IPS DF 6.9 (cell line): Measurements from ENCODE around the gene PDIK1L.

Experiments
- DNase-seq: peaks from one replicate; pipeline ENCODE4 v3.0.0-alpha.2; 2013; ENCODE audit warnings: low read depth, low spot score
- H3K27ac ChIP-seq: one replicate; pipeline ENCODE4 v1.5.1; 2013; ENCODE audit warnings: low read length, control low read depth
- H3K27me3 ChIP-seq: 2 replicates; pipeline ENCODE4 v1.6.1; 2013; ENCODE audit warnings: mild to moderate bottlenecking, low read length; ENCODE audit not compliant: control insufficient read depth, insufficient read depth
- H3K36me3 ChIP-seq: 2 replicates; pipeline ENCODE4 v1.6.1; 2013; ENCODE audit warnings: low read length; ENCODE audit not compliant: control insufficient read depth, insufficient read depth
- H3K4me1 ChIP-seq: 2 replicates; pipeline ENCODE4 v1.6.1; 2013; ENCODE audit warnings: low read length; ENCODE audit not compliant: control insufficient read depth, insufficient read depth
- H3K4me3 ChIP-seq: 2 replicates; pipeline ENCODE4 v1.5.1; 2013; ENCODE audit warnings: mild to moderate bottlenecking, low read length
- H3K9me3 ChIP-seq: 2 replicates; pipeline ENCODE4 v1.6.1; 2013; ENCODE audit warnings: low read length, inconsistent platforms; ENCODE audit not compliant: control insufficient read depth, insufficient read depth
- WGBS: extraction: QIAGEN DNeasy Blood & Tissue Kit; methylation state at CpG from one replicate; pipeline ENCODE4 v1.1.7; 2013; ENCODE audit warnings: mixed read lengths, missing lambda C conversion rate; ENCODE audit not compliant: insufficient read length, insufficient coverage; 5-methylcytosine and 5-hydroxymethylcytosine counted together

Gene PDIK1L

GRCh38 chr1:26111530-26112406 is at the start of gene PDIK1L:
PDIK1L (plus strand) TSS chr1:26111824; CDS start chr1:26114309, 2,485 bp downstream.
- Histone ChIP-seq H3K27ac (no peak within 1 kb of the TSS), H3K4me3 (peak within 1 kb of the TSS; percentile 88), H3K4me1 (no peaks in the 10 kb centered on the region), H3K9me3 (no peaks in the 10 kb centered on the region), H3K27me3 (no peaks in the 10 kb centered on the region; the same call in 1 of the 2 replicates), H3K36me3 (no peaks in the 10 kb centered on the region)
- no CpG with 5 or more reads among the region's 96 CpGs for WGBS
- peak; percentile 58 for DNase-seq

GRCh38 chr1:26064553-26064952 is 47.1 kb upstream of the PDIK1L start:
- Histone ChIP-seq H3K4me1 (no peaks in the 10 kb centered on the region), H3K4me3 (no peak overlapping the region), H3K9me3 (no peaks in the 10 kb centered on the region), H3K27ac (no peak overlapping the region), H3K27me3 (no peaks in the 10 kb centered on the region), H3K36me3 (no peaks in the 10 kb centered on the region)
- no peak for DNase-seq
- no CpG with 5 or more reads among the region's 3 CpGs for WGBS

DNA sequence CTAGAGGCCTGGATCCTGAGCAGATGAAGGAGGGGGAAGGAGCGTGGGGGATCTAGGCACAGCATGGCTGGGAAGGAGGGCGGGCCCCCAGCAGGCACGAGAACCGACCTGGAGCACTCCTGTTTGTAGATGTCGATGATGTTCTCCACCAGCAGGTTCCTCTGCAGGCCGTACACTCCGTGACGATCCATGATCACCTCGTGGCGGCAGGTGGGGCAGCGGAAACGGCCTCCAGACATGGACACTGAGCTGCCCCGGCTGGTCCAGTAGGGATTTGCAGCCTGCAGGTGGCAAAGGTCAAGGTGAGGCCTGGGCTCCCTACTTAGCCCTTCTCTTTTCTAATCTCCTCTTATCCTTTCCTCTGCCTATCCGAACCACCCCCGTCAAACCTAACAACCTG is 45.5 kb upstream of the PDIK1L start:
- no CpG with 5 or more reads among the region's 15 CpGs for WGBS
- no peaks in the 10 kb centered on the region for H3K9me3 ChIP-seq
- no peaks in the 10 kb centered on the region for H3K4me1 ChIP-seq
- H3K4me3 ChIP-seq: no peak overlapping the region
- no peaks in the 10 kb centered on the region for H3K27me3 ChIP-seq
- H3K27ac ChIP-seq: no peak overlapping the region
- no peaks in the 10 kb centered on the region for H3K36me3 ChIP-seq
- DNase-seq: no peak

DNA sequence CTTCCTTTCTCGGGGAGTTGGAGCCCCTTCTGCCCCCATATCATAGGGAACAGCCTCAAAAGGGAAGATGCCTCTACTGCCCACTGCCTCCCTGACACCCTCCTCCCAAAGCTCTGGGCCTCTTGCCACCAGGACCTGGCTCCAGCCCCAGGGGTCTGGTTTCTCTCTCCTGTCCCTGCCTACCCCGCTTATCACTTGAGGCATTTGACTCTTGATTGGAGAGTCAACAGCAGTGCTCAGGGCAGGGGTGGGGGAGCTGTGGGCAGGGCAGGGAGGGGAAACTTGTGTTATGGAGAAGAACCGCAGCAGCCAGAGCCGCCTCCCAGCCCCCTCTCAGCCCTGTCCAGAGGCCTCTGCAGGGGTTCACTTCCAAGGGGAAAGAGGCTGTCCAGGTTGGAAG is 44.8 kb upstream of the PDIK1L start:
- DNase-seq: no peak
- Histone ChIP-seq H3K4me1 (no peaks in the 10 kb centered on the region), H3K9me3 (no peaks in the 10 kb centered on the region), H3K27me3 (no peaks in the 10 kb centered on the region), H3K36me3 (no peaks in the 10 kb centered on the region), H3K4me3 (no peak overlapping the region), H3K27ac (no peak overlapping the region)
- no CpG with 5 or more reads among the region's 4 CpGs for WGBS

DNA sequence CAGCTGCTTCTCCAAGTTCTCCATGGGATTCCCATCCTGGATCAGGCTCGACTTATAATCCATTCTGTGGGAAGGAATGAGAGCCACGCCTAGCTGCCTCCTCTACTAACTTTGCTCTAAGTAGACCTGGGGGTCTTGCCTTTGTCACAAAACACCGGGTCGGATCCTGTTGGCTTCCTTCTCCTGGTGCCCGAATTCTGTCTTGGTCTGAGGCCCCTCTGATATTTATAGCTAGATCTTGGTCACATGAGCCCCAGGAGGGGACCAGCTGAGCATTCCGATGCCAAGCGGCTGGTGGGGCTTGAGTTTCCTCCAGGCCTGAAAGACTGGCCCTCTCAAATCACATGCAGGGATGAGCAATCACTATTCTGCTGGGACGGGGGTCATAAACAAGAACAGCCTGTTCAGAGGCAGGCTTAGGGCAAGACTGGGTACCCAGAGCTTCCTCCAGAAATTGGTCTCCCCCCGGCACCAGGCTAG is 44.2 kb upstream of the PDIK1L start, which contains the start of gene TRIM63:
TRIM63 (minus strand) TSS at position 199 of the 480 bp plus-strand sequence; CDS start at position 63, 136 bp downstream.
- Histone ChIP-seq H3K4me1 (no peaks in the 10 kb centered on the region), H3K4me3 (no peak within 1 kb of the TSS), H3K27ac (no peak within 1 kb of the TSS), H3K27me3 (no peaks in the 10 kb centered on the region), H3K9me3 (no peaks in the 10 kb centered on the region), H3K36me3 (no peaks in the 10 kb centered on the region)
- no CpG with 5 or more reads among the region's 9 CpGs for WGBS
- no peak for DNase-seq

DNA sequence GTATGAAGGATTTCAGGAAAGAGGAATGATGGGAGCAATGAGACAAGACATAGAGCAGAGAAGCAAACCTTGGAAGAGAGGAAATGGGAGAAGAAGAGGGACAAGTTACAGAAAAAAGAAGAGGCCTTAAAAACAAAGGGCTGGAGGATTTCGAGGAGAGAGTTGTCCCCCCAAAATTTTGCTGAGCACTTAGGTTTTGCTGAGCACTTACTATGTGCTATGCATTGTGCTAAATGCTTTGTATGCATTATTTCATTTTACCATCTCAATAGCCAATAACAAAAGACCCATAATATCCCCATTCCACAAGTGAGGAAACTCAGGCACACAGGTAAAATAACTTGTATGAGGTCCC is 41.7 kb upstream of the PDIK1L start:
- Histone ChIP-seq H3K4me1 (no peaks in the 10 kb centered on the region), H3K27ac (no peak overlapping the region), H3K27me3 (no peaks in the 10 kb centered on the region), H3K9me3 (no peaks in the 10 kb centered on the region), H3K4me3 (no peak overlapping the region), H3K36me3 (no peaks in the 10 kb centered on the region)
- no peak for DNase-seq
- WGBS: no CpG with 5 or more reads among the region's 1 CpG

DNA sequence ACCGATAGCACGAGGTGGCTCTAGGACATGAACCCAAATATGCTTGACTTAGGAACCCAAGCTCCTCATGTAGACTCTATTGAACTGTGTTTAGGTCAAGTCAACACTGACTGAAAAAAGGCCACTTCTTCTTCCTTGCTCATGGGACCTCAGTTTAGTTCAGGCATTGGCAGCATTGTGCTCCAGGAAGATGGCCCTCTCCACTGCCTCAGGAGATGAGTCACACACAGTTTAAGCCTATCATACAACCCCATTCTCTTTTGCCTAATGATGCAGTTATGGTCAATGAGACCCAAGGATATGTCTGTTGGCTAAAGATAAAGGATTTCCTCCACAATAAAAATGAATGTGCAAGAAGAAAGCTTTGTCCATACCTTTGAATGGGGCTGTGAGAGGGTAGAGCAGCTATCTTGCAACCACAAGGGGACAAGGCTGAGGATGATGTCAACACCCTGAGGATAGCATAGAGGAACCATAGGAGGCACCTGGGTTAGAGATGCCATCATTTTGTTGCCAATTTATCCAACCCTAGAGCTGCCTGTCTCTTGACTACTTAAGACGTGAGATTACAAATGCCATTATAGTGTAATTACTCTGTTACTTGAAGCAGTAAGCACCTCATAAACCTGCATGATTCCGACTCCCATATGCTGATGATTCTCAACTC is 41.2 kb upstream of the PDIK1L start:
- Histone ChIP-seq H3K27ac (no peak overlapping the region), H3K4me1 (no peaks in the 10 kb centered on the region), H3K4me3 (no peak overlapping the region), H3K9me3 (no peaks in the 10 kb centered on the region), H3K27me3 (no peaks in the 10 kb centered on the region), H3K36me3 (no peaks in the 10 kb centered on the region)
- DNase-seq: no peak
- no CpG with 5 or more reads among the region's 4 CpGs for whole genome bisulfite sequencing

GRCh38 chr1:26070963-26071342 is 40.7 kb upstream of the PDIK1L start:
- Histone ChIP-seq H3K27ac (no peak overlapping the region), H3K4me3 (no peak overlapping the region), H3K27me3 (no peaks in the 10 kb centered on the region), H3K9me3 (no peaks in the 10 kb centered on the region), H3K4me1 (no peaks in the 10 kb centered on the region), H3K36me3 (no peaks in the 10 kb centered on the region)
- WGBS: no CpG with 5 or more reads among the region's 6 CpGs
- DNase-seq: no peak

DNA sequence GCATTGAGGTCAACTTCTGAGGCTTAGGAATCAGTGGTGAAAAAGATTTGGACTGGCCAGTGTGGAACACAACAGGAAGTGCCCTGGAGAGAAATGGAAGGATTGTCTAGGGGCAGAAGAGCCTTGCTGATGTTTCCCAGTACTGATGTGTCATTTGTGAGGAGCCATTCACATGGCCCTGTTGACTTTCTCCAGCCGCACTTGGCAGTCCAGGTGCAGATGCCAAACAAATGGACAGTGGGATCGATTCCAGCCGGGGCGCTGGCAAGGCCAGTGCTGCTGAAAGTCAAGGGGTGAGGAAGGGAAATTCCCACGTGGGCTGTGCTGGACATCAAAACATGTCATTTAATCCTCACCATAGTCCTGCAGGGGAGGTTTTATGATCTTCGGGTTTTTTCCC is 39.3 kb upstream of the PDIK1L start:
- H3K4me3 ChIP-seq: no peak overlapping the region
- no peaks in the 10 kb centered on the region for H3K4me1 ChIP-seq
- H3K27ac ChIP-seq: no peak overlapping the region
- DNase-seq: no peak
- WGBS: no CpG with 5 or more reads among the region's 6 CpGs
- H3K27me3 ChIP-seq: no peaks in the 10 kb centered on the region
- no peaks in the 10 kb centered on the region for H3K9me3 ChIP-seq
- no peaks in the 10 kb centered on the region for H3K36me3 ChIP-seq

DNA sequence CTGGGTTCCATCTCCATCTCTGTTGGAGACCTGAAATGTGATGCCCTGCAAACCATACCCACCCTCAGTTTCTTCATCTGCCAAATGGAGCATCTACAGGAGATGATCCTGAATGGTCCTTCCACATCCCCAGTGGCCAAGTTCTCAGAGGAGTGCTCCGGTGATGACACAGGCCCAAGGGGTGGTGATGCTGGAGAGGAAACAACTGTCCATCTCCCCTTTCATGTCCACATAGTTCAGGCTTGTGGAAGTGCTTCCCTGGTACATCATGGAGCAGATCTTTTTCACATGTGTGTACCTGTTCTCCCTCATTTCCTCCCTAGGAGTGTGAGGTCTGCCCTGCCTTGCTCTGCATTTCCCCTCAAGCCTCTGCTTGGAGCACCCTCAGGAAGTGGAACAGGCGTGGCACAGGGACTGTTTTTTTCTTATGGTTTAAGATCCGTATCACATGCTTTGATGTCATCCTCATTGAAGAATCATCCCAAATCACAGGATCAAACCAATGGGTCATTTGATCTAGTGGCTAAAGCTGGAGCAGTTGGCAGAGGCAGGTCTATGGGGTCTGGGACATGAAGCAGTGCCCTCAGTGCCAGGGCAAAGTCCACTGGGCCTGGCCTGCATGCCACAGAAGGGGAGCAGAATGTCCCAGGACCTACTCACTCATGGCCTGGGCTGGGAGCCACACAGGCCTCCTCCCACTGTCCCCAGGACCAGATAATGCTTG is 36.0 kb upstream of the PDIK1L start:
- no peaks in the 10 kb centered on the region for H3K27me3 ChIP-seq
- no peaks in the 10 kb centered on the region for H3K9me3 ChIP-seq
- H3K27ac ChIP-seq: no peak overlapping the region
- WGBS: no CpG with 5 or more reads among the region's 3 CpGs
- no peak overlapping the region for H3K4me3 ChIP-seq
- no peak for DNase-seq
- H3K4me1 ChIP-seq: no peaks in the 10 kb centered on the region
- no peaks in the 10 kb centered on the region for H3K36me3 ChIP-seq
